ENCODE measurements around the gene NT5C2.

Gene NT5C2

GRCh38 chr10:103040418-103040817 lies 152.7 kb downstream of the NT5C2 start:
- DNase-seq (ENCODE audit: low read depth) = peak; percentile 27
- no peak overlapping the region for H3K4me3 ChIP-seq (ENCODE audit: control insufficient read depth, low read depth, low read length)
- no peak for TF ChIP-seq CTCF (conservative IDR thresholded peaks at IDR 0.05; ENCODE audit: control insufficient read depth, insufficient read depth, low read depth, low read length)

- no peak for TF ChIP-seq CTCF (conservative IDR thresholded peaks at IDR 0.05; ENCODE audit: control insufficient read depth, insufficient read depth, low read depth, low read length)
These were observed 154.5 kb downstream of the NT5C2 start for GRCh38 chr10:103038570-103038969.

More at GRCh38 chr10:103038570-103038969, 154.5 kb downstream of the NT5C2 start:
- no peak overlapping the region for H3K4me3 ChIP-seq (ENCODE audit: control insufficient read depth, low read depth, low read length)
- DNase-seq (ENCODE audit: low read depth) = no peak
